MM.1S (cell line): ENCODE measurements around the gene NCOA1.

Experiments used
- DNase-seq: peaks from one replicate; pipeline ENCODE4 v3.0.0-alpha.2; 2015
- H2AFZ ChIP-seq: fragments of 300-600 bp; sonication (generic); 2 replicates; pipeline ENCODE4 v1.6.0; 2016; ENCODE audit warnings: antibody characterized with exemption, low read length
- H3F3A ChIP-seq: fragments of 300-600 bp; sonication (generic); 2 replicates; pipeline ENCODE4 v1.6.1; 2016; ENCODE audit warnings: mild to moderate bottlenecking, antibody characterized with exemption, low read length, moderate library complexity, mixed read lengths; ENCODE audit not compliant: insufficient read depth
- H3K27ac ChIP-seq: fragments of 300-600 bp; sonication (generic); 2 replicates; pipeline ENCODE4 v1.5.1; 2016; ENCODE audit warnings: mild to moderate bottlenecking, low read length
- H3K27me3 ChIP-seq: fragments of 300-600 bp; sonication (generic); replicated peaks from 2 replicates; pipeline ENCODE4 v1.6.0; 2016; ENCODE audit warnings: low read length; ENCODE audit not compliant: insufficient read depth
- H3K36me3 ChIP-seq: fragments of 300-600 bp; sonication (generic); replicated peaks from 2 replicates; pipeline ENCODE4 v1.6.1; 2016; ENCODE audit warnings: mild to moderate bottlenecking, low read length, mixed read lengths; ENCODE audit not compliant: insufficient read depth
- H3K4me1 ChIP-seq: fragments of 300-600 bp; sonication (generic); 2 replicates; pipeline ENCODE4 v1.6.1; 2016; ENCODE audit warnings: low read length, mixed read lengths
- H3K4me2 ChIP-seq: fragments of 300-600 bp; sonication (generic); 2 replicates; pipeline ENCODE4 v1.6.0; 2016; ENCODE audit warnings: low read depth, low read length
- H3K4me3 ChIP-seq: fragments of 300-600 bp; sonication (generic); 2 replicates; pipeline ENCODE4 v1.5.1; 2016; ENCODE audit warnings: low read length, mixed read lengths
- H3K79me2 ChIP-seq: fragments of 300-600 bp; sonication (generic); 2 replicates; pipeline ENCODE4 v1.6.1; 2016; ENCODE audit warnings: mixed run types, low read length, mixed read lengths
- H3K9ac ChIP-seq: fragments of 300-600 bp; sonication (generic); 2 replicates; pipeline ENCODE4 v1.6.1; 2016; ENCODE audit warnings: low read length, mixed read lengths
- H3K9me2 ChIP-seq: fragments of 300-600 bp; sonication (generic); replicated peaks from 2 replicates; pipeline ENCODE4 v1.6.1; 2016; ENCODE audit warnings: mild to moderate bottlenecking, low read length, mixed read lengths; ENCODE audit not compliant: insufficient read depth
- H3K9me3 ChIP-seq: fragments of 300-600 bp; sonication (generic); replicated peaks from 2 replicates; pipeline ENCODE4 v1.6.1; 2016; ENCODE audit warnings: mild to moderate bottlenecking, low read length, mixed read lengths; ENCODE audit not compliant: insufficient read depth
- H4K20me1 ChIP-seq: fragments of 300-600 bp; sonication (generic); 2 replicates; pipeline ENCODE4 v1.6.1; 2016; ENCODE audit warnings: mild to moderate bottlenecking, low read length, moderate library complexity, mixed read lengths; ENCODE audit not compliant: insufficient read depth
- EZH2 ChIP-seq: fragments of 300-600 bp; sonication (generic); optimal IDR thresholded peaks from 2 replicates; pipeline ENCODE3; 2017; ENCODE audit warnings: low read depth, mild to moderate bottlenecking, antibody characterized with exemption, low read length, mixed read lengths
- EZH2phosphoT487 ChIP-seq: fragments of 300-600 bp; sonication (generic); IDR thresholded peaks from 2 replicates; pipeline ENCODE4 v1.6.1; 2018; ENCODE audit warnings: antibody characterized with exemption, low read length
- TF ChIP-seq, protein P1 (sequence below): fragments of 300-600 bp; sonication (generic); IDR thresholded peaks from 2 replicates; pipeline ENCODE4 v1.5.1; 2016; ENCODE audit warnings: antibody characterized with exemption, low read length, mixed read lengths

Gene NCOA1

DNA sequence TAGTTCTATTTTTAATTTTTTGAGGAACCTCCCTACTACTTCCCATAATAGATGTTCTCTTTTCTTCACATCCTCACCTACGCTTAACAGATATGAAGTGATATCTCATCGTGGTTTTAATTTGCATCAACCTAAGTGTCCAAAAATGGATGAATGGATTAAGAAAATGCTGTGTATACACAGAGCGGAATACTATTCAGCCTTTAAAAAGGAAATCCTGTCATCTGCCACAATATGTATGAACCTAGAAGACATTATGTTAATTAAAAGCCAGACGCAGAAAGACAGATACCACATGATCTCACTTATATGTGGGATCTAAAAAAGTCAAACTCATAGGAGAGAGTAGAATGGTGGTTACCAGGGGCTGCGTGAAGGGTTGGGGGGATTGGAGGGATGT, 189.1 kb downstream of the NCOA1 start:
- H4K20me1 ChIP-seq = no peaks in the 10 kb centered on the region
- TF ChIP-seq EZH2phosphoT487 (no peak), EZH2 (no peak)
- TF ChIP-seq, protein P1, sequence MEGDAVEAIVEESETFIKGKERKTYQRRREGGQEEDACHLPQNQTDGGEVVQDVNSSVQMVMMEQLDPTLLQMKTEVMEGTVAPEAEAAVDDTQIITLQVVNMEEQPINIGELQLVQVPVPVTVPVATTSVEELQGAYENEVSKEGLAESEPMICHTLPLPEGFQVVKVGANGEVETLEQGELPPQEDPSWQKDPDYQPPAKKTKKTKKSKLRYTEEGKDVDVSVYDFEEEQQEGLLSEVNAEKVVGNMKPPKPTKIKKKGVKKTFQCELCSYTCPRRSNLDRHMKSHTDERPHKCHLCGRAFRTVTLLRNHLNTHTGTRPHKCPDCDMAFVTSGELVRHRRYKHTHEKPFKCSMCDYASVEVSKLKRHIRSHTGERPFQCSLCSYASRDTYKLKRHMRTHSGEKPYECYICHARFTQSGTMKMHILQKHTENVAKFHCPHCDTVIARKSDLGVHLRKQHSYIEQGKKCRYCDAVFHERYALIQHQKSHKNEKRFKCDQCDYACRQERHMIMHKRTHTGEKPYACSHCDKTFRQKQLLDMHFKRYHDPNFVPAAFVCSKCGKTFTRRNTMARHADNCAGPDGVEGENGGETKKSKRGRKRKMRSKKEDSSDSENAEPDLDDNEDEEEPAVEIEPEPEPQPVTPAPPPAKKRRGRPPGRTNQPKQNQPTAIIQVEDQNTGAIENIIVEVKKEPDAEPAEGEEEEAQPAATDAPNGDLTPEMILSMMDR = no peak
- H3F3A ChIP-seq = no peaks in the 10 kb centered on the region
- no peak overlapping the region for H2AFZ ChIP-seq
- no peak overlapping the region for H3K27ac ChIP-seq
- no peaks in the 10 kb centered on the region; the same call in 1 of the 2 replicates for H3K9me3 ChIP-seq
- DNase-seq = no peak
- no peak overlapping the region for H3K4me3 ChIP-seq
- H3K4me2 ChIP-seq = no peak overlapping the region
- no peaks in the 10 kb centered on the region for H3K27me3 ChIP-seq
- no peaks in the 10 kb centered on the region for H3K36me3 ChIP-seq
- H3K9ac ChIP-seq = no peak overlapping the region
- H3K9me2 ChIP-seq = no peaks in the 10 kb centered on the region
- H3K79me2 ChIP-seq = no peaks in the 10 kb centered on the region
- no peaks in the 10 kb centered on the region for H3K4me1 ChIP-seq

DNA sequence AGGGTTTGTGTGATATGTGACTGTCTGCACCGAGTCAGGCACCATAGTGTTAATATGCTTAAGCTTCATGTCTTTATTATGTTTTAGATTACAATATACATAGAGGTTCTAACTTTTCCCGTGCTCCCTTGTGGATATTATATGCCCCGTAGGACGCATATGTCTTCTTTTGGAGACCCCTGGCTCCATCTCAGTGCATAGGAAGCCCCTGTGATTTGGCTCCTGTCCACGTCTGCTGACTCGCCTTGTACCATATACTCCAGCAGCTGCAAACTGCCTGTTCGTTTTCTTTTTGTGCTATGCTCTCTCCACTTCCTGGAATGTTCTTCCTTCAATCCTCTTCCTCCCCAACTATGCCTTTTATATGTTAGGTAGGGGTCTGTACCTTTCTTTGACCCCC, 191.2 kb downstream of the NCOA1 start:
- Histone ChIP-seq H3K4me2 (no peak overlapping the region), H3K36me3 (no peaks in the 10 kb centered on the region), H2AFZ (no peak overlapping the region), H3K27me3 (no peaks in the 10 kb centered on the region), H3K4me1 (no peaks in the 10 kb centered on the region), H3K9ac (no peak overlapping the region), H3K4me3 (no peak overlapping the region), H3K9me3 (no peaks in the 10 kb centered on the region; the same call in 1 of the 2 replicates), H4K20me1 (no peaks in the 10 kb centered on the region), H3F3A (no peaks in the 10 kb centered on the region), H3K27ac (no peak overlapping the region), H3K9me2 (no peaks in the 10 kb centered on the region), H3K79me2 (no peaks in the 10 kb centered on the region)
- TF ChIP-seq, protein P1 = no peak
- no peak for TF ChIP-seq EZH2
- TF ChIP-seq EZH2phosphoT487 = no peak
- DNase-seq = no peak

DNA sequence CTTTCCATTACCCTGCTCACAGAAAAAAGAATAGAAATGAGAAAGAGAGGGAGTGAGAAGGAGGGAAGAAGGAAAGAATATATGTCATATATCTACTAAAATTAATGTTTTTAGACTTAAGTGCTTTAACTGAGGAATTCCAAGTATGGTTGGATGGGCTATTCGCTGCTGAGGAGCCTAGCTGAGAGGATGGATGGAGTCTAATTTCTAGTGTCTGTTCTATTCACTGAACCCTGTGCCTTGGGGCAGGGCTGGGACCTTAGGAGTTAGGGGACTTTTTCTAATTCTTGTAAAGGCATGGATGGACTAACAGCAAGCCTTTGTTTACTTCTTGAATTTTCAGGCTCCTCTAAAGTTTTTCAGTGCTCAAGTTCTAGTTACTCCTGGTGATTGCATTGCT, 192.4 kb downstream of the NCOA1 start:
- H3F3A ChIP-seq = no peaks in the 10 kb centered on the region
- DNase-seq = no peak
- H3K27ac ChIP-seq = no peak overlapping the region
- no peaks in the 10 kb centered on the region for H3K36me3 ChIP-seq
- no peaks in the 10 kb centered on the region for H4K20me1 ChIP-seq
- no peak overlapping the region for H3K4me2 ChIP-seq
- TF ChIP-seq, protein P1 = no peak
- TF ChIP-seq EZH2phosphoT487 = no peak
- TF ChIP-seq EZH2 = no peak
- H3K4me1 ChIP-seq = no peaks in the 10 kb centered on the region
- H2AFZ ChIP-seq = no peak overlapping the region
- no peaks in the 10 kb centered on the region for H3K79me2 ChIP-seq
- no peaks in the 10 kb centered on the region for H3K27me3 ChIP-seq
- H3K4me3 ChIP-seq = no peak overlapping the region
- H3K9me3 ChIP-seq = no peaks in the 10 kb centered on the region; the same call in 1 of the 2 replicates
- no peaks in the 10 kb centered on the region for H3K9me2 ChIP-seq
- no peak overlapping the region for H3K9ac ChIP-seq
